IPS-18c (cell line): Measurements from ENCODE around the gene BABAM2.
"Not testable (repeated sequence)": the region's sequence is repeated elsewhere in the genome, so short reads cannot be mapped to it uniquely, and the experiment has no call there.

ENCODE experiments used
- H3K4me3 ChIP-seq: 2 replicates; pipeline ENCODE4 v1.7.0; 2013; ENCODE audit warnings: low read depth, mild to moderate bottlenecking, low read length, moderate library complexity; ENCODE audit not compliant: insufficient read depth
- H3K9me3 ChIP-seq: one replicate; pipeline ENCODE4 v1.6.1; 2013; ENCODE audit warnings: mild to moderate bottlenecking, low read length, moderate library complexity; ENCODE audit not compliant: control insufficient read depth, insufficient read depth

The BABAM2 gene

GRCh38 chr2:28366149-28366495 is 475.6 kb downstream of the BABAM2 start:
- Histone ChIP-seq H3K4me3 (no peak overlapping the region), H3K9me3 (no peaks in the 10 kb centered on the region)

- H3K4me3 ChIP-seq = no peak overlapping the region
- no peaks in the 10 kb centered on the region for H3K9me3 ChIP-seq
Observed at GRCh38 chr2:28366496-28367282, 476.2 kb downstream of the BABAM2 start.

GRCh38 chr2:28367667-28368356 is 477.3 kb downstream of the BABAM2 start:
- Histone ChIP-seq H3K9me3 (no peaks in the 10 kb centered on the region), H3K4me3 (no peak overlapping the region)

GRCh38 chr2:28368357-28368798 is 477.8 kb downstream of the BABAM2 start:
- Histone ChIP-seq H3K4me3 (no peak overlapping the region), H3K9me3 (no peaks in the 10 kb centered on the region)

GRCh38 chr2:28369358-28369757 is 478.8 kb downstream of the BABAM2 start:
- H3K4me3 ChIP-seq = no peak overlapping the region

GRCh38 chr2:28370354-28370753 is 479.8 kb downstream of the BABAM2 start:
- H3K9me3 ChIP-seq = no peaks in the 10 kb centered on the region
- H3K4me3 ChIP-seq = no peak overlapping the region

More at GRCh38 chr2:28369358-28369757, 478.8 kb downstream of the BABAM2 start:
- H3K9me3 ChIP-seq = no peaks in the 10 kb centered on the region

GRCh38 chr2:28371728-28372127 is 481.2 kb downstream of the BABAM2 start:
- not testable (repeated sequence) for H3K4me3 ChIP-seq, H3K9me3 ChIP-seq

- no peak overlapping the region for H3K4me3 ChIP-seq
- no peaks in the 10 kb centered on the region for H3K9me3 ChIP-seq
Observed at GRCh38 chr2:28373854-28374253, 483.3 kb downstream of the BABAM2 start.

- H3K9me3 ChIP-seq = no peaks in the 10 kb centered on the region
Observed at GRCh38 chr2:28374331-28374730, 483.8 kb downstream of the BABAM2 start.

GRCh38 chr2:28375236-28375635 is 484.7 kb downstream of the BABAM2 start:
- H3K9me3 ChIP-seq = no peaks in the 10 kb centered on the region
- H3K4me3 ChIP-seq = no peak overlapping the region

More at GRCh38 chr2:28374331-28374730, 483.8 kb downstream of the BABAM2 start:
- H3K4me3 ChIP-seq = no peak overlapping the region

- Histone ChIP-seq H3K4me3 (no peak overlapping the region), H3K9me3 (no peaks in the 10 kb centered on the region)
Observed at GRCh38 chr2:28375742-28376631, 485.5 kb downstream of the BABAM2 start.

GRCh38 chr2:28377195-28377816 is 486.8 kb downstream of the BABAM2 start:
- no peaks in the 10 kb centered on the region for H3K9me3 ChIP-seq
- no peak overlapping the region for H3K4me3 ChIP-seq

GRCh38 chr2:28377984-28378678 is 487.6 kb downstream of the BABAM2 start:
- H3K4me3 ChIP-seq = no peak overlapping the region

GRCh38 chr2:28378679-28379584 is 488.4 kb downstream of the BABAM2 start:
- Histone ChIP-seq H3K9me3 (no peaks in the 10 kb centered on the region), H3K4me3 (no peak overlapping the region)

More at GRCh38 chr2:28377984-28378678, 487.6 kb downstream of the BABAM2 start:
- no peaks in the 10 kb centered on the region for H3K9me3 ChIP-seq

- no peak overlapping the region for H3K4me3 ChIP-seq
Observed at GRCh38 chr2:28380219-28380618, 489.7 kb downstream of the BABAM2 start.

More at GRCh38 chr2:28380219-28380618, 489.7 kb downstream of the BABAM2 start:
- H3K9me3 ChIP-seq = no peaks in the 10 kb centered on the region
